Vagina (tissue), 2 donors: ENCODE data around the gene DGKB.

Source experiments
- CTCF ChIP-seq, 3 experiments: fragments of 450-650 bp in 2 of 3; fragments of 200-600 bp in 1 of 3; sonication (generic) in 1 of 3; IDR thresholded peaks; one replicate each; pipeline ENCODE4 v1.5.1; 2017 to 2019; ENCODE audit warnings: antibody characterized with exemption in 3 of 3, mild to moderate bottlenecking in 2 of 3, moderate library complexity in 2 of 3
- POLR2A ChIP-seq, 2 donors: fragments of 450-650 bp; IDR thresholded peaks; one replicate each; pipeline ENCODE4 v1.6.1; 2017; ENCODE audit warnings: antibody characterized with exemption in 2 of 2, mild to moderate bottlenecking in 2 of 2, moderate library complexity in 2 of 2

DNA sequence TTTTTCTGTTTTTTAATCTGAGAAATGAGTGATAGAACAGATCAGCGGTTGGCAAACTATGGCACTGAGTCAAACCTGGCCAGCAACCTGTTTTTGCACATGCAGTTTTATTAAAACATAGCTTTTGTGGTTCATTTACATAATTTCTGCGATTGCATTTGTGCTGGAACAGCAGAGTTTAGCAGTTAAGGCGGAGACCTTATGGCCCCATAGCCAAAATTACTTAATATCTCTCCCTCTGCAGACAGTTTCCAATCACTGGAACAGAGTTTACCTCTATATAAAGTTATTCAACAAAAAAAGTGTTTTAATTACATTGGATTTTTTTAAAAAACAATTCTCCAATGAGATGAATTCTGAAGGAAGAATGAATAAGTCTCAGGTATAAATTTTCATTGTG lies 212.1 kb downstream of the DGKB start:
- TF ChIP-seq POLR2A (IDR thresholded peaks at IDR 0.05) (no peak), CTCF (IDR thresholded peaks at IDR 0.05) (no peak)
